NCI-H748 treated with DMSO at 0.1 percent for 48 hours (cell line): ENCODE results near the gene BPIFB2.

Source experiments
- DNase-seq: peaks from one replicate; lab custom pipeline; 2025; lab: John Stamatoyannopoulos, UW

The BPIFB2 gene

GRCh38 chr20:33022289-33022688 is 14.8 kb downstream of the BPIFB2 start:
- no peak for DNase-seq

GRCh38 chr20:33022694-33023438 is 15.4 kb downstream of the BPIFB2 start:
- DNase-seq = no peak

DNA sequence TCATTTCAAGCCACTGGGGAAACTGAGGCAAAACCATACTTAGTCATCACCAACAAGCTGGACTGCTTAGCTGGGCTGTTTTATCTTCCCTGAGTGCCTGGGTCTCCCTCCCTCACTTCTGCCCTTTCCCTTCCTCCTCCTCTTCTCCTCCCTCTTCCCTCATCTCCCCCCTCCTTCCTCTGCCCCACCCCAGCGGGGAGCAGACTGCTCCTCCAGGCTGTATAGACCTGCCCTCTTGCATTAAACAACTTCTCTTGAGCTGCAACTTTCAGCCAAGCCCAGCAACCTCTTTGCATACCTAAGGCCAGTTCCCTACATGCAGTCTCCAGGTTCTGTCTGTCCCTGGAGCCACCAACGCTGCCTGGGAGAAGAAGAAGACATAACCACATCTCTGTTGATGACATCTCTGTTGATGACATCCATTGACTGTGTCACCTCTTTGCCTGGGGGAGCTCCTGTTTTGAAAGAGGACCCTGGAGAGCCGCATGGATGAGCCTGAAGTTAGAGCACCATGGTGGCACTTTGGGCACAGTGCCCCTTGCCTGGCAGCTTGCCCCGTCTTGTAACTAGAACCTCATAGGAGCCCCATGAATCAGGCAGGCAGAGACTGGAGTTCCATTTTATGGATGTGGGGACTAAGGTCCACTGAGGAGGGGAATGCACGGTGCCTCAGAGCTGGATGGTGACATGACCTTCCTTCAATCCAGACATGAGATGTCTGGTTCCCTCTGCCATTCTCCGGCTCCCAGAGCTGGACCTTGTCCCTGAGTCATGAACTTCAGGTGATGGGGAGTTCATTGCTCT is 16.1 kb downstream of the BPIFB2 start:
- no peak for DNase-seq

- no peak for DNase-seq
Measured at GRCh38 chr20:33024243-33024560, 16.7 kb downstream of the BPIFB2 start.

DNA sequence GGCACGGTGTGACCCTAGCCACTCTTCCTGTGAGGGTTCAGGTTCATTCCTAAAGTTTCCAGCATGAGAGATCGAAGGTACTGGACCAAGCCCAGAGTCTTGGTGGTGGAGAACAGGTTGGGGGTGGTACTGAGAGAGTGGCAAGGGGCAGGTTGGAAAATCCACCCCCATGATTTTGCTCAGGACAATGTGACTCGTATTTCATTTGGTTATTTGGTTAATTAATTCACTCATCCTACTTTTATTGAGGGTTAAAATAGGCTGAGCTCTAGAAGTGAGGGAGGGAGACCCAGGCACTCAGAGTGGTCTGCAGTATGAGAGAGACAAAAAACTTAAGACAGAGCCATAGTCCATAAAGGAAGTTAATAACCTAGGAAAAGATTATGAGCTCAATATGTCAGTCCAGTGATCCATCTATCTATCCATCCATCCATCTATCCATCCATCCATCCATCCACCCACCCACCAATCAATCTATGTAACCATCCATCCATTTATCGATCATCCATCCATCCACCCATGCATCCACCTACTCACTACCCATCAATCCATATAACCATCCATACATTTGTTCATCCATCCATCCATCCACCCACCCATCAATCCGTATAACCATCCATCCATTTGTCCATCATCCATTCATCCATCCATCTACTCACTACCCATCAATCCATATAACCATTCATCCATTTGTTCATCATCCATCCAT is 17.3 kb downstream of the BPIFB2 start:
- no peak for DNase-seq

- DNase-seq = no peak
Measured at GRCh38 chr20:33025318-33025876, 17.9 kb downstream of the BPIFB2 start.

DNA sequence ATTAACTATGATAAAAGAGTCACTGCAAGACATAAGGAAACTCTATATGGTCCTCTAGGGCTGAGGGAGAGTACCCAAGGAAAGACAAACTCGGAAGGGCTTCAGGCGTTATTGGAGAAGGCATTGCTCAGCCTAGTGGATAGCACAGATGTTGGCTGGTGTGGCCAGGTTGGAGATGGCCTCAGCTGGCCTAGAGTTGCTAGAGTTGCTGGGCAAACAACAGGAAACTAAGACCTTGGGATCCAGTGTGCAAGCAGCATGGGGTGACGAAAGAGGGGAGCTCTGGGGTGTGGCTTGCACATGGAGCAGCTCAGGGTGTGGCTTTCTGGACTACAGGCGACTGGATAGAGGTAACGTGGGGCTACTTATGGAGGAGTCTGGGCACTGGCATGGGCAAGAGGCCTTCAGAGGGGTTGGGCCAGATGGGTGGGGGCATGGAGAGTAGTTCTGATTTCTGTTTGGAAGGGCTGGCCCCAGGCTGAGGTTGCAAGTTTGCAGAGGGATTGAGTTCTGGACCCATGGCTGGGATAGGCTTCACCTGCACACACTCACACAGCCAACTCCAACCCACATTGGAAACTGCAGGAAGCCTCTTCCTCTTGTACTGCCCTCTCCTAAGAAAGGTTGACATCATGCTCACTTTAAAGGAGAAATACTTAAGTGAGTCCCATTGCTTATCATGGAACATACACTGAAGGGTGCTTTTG is 18.7 kb downstream of the BPIFB2 start:
- no peak for DNase-seq

GRCh38 chr20:33026779-33027759 is 19.6 kb downstream of the BPIFB2 start:
- DNase-seq = no peak

- DNase-seq = no peak
Measured at GRCh38 chr20:33027769-33028751, 20.6 kb downstream of the BPIFB2 start.

GRCh38 chr20:33028875-33029274 is 21.4 kb downstream of the BPIFB2 start:
- DNase-seq = no peak

DNA sequence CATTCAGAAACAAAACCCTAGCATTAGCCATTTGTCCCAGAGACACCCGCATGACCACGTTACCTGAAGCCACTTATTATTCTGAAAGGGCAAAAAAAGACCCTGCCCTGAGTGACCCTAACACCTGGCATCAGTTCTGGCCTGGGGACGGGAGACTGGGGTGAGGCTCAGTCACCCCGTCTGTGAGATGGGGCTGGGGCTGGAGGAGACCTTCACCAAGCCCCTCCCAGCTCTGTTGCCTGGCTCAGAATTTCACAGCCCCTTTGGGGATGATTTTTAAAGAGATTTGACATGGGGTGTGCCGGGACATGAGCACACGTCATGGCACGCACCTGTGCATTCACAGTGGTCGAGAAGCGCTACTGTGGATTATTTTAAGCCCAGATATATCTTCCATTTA is 22.6 kb downstream of the BPIFB2 start:
- DNase-seq = no peak

GRCh38 chr20:33030569-33030968 is 23.1 kb downstream of the BPIFB2 start:
- no peak for DNase-seq

GRCh38 chr20:33031531-33031930 is 24.0 kb downstream of the BPIFB2 start, which contains the start of gene BPIFB6:
Gene BPIFB6 (plus strand): TSS chr20:33031648. CDS start chr20:33031648, 0 bp downstream.
- no peak for DNase-seq

DNA sequence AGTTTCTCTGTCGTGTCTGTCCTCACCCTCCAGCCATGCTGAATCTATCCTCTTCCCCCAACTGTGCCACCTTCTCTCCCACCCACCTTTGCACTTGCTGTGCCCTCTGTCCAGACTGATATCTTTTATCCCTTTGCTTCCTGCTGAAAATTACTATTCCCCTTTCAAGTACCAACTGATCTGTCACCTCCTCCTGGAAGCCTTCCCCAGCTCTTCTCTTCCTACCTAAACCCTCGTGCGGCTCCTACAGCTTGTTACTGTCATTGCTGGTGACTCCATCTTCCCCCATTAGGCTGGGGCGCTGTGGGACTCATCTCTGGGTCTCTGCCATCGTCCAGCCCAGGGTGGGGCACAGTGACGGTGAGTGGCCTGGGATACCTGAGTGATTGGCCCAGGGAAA is 25.1 kb downstream of the BPIFB2 start:
- DNase-seq = no peak

DNA sequence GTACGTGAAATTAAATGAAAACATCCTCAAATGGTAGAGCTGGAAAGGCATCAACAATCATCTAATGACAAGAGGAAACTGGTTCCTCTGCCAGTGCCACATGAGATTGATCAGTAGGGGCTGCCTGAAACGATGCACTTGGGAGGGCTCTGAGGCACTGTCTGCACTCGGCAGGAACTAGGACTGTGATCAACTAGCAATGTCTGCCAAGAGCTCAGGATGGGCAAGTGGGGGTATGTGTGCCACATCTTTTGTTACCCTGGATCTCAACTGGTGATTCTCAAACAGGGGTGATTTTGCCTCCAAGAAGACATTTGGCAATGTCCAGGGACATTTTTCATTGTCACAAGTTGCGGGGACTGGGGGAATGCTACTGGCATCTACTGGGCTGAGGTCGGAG is 25.9 kb downstream of the BPIFB2 start:
- no peak for DNase-seq

DNA sequence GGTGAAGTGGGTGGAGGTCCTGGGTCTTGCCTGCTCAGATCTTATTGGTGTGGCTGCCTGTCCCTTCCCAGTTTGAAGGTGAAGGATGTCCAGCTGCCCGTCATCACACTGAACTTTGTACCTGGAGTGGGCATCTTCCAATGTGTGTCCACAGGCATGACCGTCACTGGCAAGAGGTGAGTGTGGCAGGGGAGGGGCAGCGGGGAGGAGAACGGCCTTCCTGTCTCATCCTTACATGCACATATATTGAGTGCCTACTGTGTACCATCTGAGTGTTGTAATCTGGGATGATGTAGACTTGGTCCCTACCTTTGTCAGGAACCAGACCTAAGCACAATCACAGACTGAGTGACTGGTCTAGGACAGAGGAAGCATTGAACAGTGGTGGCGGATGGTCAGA is 26.6 kb downstream of the BPIFB2 start:
- no peak for DNase-seq

- DNase-seq = no peak
Measured at GRCh38 chr20:33034901-33035492, 27.5 kb downstream of the BPIFB2 start.

DNA sequence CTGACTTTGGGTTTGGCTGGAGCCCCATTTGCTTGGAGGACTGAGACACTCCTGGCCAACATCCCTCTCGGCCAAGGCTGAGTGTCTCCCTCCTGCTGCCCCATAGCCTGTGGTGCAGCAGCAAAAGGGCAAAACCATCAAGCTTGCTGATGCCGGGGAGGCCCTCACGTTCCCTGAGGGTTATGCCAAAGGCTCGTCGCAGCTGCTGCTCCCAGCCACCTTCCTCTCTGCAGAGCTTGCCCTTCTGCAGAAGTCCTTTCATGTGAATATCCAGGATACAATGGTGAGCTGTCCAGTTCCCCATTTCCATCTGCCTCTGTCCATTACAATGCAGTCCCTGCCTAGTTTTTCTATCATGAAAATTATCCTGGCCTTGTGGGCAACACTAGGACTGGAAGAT is 30.0 kb downstream of the BPIFB2 start:
- no peak for DNase-seq

- no peak for DNase-seq
Measured at GRCh38 chr20:33038243-33038642, 30.7 kb downstream of the BPIFB2 start.
